PC-3 (cell line): ENCODE data around the gene KRT40.
"Not testable (repeated sequence)": the region's sequence is repeated elsewhere in the genome, so short reads cannot be mapped to it uniquely, and the experiment has no call there.

Source experiments
- EZH2 ChIP-seq: fragments of 300-600 bp; sonication (generic); IDR thresholded peaks from one replicate; pipeline ENCODE4 v1.6.1; 2017; ENCODE audit warnings: antibody characterized with exemption, mild to moderate bottlenecking, low read length; ENCODE audit not compliant: unreplicated experiment
- EZH2phosphoT487 ChIP-seq: fragments of 300-600 bp; sonication (generic); IDR thresholded peaks from 2 replicates; pipeline ENCODE4 v1.6.1; 2018; ENCODE audit warnings: mild to moderate bottlenecking, antibody characterized with exemption, low read length, borderline replicate concordance
- TF ChIP-seq, protein P1 (sequence below): fragments of 300-600 bp; sonication (generic); conservative IDR thresholded peaks from 2 replicates; pipeline ENCODE4 v1.5.1; 2017; ENCODE audit warnings: antibody characterized with exemption, low read depth, mild to moderate bottlenecking, low read length

DNA sequence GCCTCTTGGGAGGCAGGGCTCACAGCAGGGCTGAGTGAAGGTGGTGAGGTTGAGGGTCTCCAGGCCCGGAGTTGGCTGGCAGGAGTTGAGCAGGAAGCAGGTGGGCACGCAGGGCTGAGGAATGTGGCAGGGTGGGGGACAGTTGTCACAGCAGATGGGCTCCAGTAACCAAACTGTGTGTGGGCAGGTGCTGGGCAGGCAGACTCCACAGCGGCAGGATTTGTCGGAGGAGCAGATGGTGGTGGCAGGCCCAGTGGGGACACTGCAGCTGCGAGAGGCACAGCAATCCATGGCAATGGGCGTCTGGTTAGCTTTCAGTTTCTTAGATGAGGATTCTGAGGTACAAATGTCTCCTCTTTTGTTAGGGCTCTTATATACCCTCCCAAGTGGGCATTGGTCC is 15.4 kb upstream of the KRT40 start, which contains the start of gene KRTAP3-2:
- TF ChIP-seq, protein P1, sequence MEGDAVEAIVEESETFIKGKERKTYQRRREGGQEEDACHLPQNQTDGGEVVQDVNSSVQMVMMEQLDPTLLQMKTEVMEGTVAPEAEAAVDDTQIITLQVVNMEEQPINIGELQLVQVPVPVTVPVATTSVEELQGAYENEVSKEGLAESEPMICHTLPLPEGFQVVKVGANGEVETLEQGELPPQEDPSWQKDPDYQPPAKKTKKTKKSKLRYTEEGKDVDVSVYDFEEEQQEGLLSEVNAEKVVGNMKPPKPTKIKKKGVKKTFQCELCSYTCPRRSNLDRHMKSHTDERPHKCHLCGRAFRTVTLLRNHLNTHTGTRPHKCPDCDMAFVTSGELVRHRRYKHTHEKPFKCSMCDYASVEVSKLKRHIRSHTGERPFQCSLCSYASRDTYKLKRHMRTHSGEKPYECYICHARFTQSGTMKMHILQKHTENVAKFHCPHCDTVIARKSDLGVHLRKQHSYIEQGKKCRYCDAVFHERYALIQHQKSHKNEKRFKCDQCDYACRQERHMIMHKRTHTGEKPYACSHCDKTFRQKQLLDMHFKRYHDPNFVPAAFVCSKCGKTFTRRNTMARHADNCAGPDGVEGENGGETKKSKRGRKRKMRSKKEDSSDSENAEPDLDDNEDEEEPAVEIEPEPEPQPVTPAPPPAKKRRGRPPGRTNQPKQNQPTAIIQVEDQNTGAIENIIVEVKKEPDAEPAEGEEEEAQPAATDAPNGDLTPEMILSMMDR: not testable (repeated sequence)
- not testable (repeated sequence) for TF ChIP-seq EZH2, EZH2phosphoT487
